Activated CD8-positive, alpha-beta memory T cell treated with anti-CD3 and anti-CD28 coated beads, Interleukin-2, amount 50 U/mL, for 4 hours (primary cell): ENCODE results near the gene DNAJC17.

Experiments
- DNase-seq: peaks from one replicate; pipeline ENCODE4 v3.0.0-alpha.2; 2020

DNAJC17 gene

DNA sequence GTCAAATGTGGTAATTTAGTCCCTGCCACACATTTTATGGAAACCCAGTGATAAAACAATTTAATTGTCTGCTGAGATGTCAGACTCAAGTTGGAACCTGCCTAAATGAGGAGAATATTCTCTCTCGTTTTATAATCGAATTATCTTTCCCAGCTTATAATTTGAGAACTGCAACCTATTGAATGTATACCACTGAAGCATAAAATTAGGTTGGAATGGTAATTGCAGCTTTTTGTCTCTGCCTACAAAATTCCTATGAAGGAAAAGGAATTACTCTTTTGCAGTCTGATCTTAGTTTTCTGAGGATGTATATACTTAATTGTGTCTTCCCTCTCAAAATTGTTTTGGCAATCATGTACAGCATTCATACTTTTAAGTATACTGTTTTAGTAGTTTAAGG, 83.4 kb downstream of the DNAJC17 start:
- DNase-seq, result no peak

DNA sequence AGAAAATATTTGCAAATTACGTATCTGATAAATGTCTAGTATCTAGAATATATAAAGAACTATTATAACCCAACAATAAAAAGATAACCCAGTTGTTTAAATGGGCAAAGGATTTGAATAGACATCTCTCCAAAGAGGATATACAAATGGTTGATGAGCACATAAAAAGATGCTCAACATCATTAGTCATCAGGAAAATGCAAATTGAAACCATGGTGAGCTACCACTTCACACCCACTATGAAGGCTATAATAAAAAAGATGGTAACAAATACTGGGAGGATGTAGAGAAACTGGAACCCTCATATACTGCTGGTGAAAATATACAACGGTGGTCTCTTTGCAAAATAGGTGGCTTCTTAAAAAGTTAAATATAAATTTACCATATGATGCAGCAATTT, 84.3 kb downstream of the DNAJC17 start:
- no peak for DNase-seq

- no peak for DNase-seq
Measured at GRCh38 chr15:40722354-40722753, 84.9 kb downstream of the DNAJC17 start.

GRCh38 chr15:40721701-40722100, 85.6 kb downstream of the DNAJC17 start:
- DNase-seq, result no peak

DNA sequence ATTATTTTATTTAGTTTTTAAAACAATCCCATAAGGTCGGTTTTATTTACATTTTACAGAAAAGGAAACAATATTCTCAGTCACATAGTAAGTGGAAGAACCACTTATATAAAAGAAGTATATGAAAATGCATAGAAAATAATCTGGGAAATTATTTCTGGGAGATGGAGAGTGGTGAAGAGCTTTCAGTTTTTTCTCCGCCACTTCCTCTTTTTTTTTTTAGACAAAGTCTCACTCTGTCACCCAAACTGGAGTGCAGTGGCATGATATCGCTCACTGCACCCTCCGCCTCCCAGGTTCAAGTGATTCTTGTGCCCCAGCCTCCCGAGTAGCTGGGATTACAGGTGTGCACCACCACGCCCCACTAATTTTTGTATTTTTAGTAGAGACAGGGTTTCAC, 91.1 kb downstream of the DNAJC17 start:
- DNase-seq, result no peak
